A549 (cell line): ENCODE data around the gene FOXF2. TPM values are rescaled to one million over a fixed set of nuclear protein-coding genes. Genes with fewer than 3 reads are reported as not detected.
A peak's percentile ranks its signal among the peaks of the same experiment; 100 is the strongest.

Experiments used
- ATAC-seq, 2 experiments: fragments of 200-7000 bp in 1 of 2; fragments of >200 bp in 1 of 2; cut with Nextera tagmentation in 1 of 2; cut with Tn5 transposase in 1 of 2; 3 replicates each; pipeline versions ENCODE4 v1.8.0 to v1.9.1; 2018 to 2020; ENCODE audit warnings: mild to moderate bottlenecking in 1 of 2, moderate library complexity in 1 of 2
- CTCF ChIA-PET: fragments of 300-600 bp; sonication (Branson Sonifier 250); formaldehyde crosslinking; extraction: SDS; loops from one replicate; lab custom pipeline; 2021; ENCODE audit warnings: antibody characterized with exemption, inconsistent platforms; lab: Yijun Ruan, JAX
- POLR2A ChIA-PET: fragments of 350-600 bp; formaldehyde crosslinking; extraction: SDS; loops from one replicate; lab custom pipeline; 2021; ENCODE audit warnings: antibody characterized with exemption, inconsistent platforms; lab: Yijun Ruan, JAX
- DNase-seq, 2 experiments: peaks; one replicate each; pipeline versions ENCODE4 v3.0.0 to v3.0.0-alpha.2; 2011 to 2016; ENCODE audit warnings: low read depth in 1 of 2, low spot score in 1 of 2
- FAIRE-seq: peaks from 2 replicates; lab custom pipeline; 2011; peaks lifted over from hg19 to GRCh38; lab: Jason Lieb, UNC
- H3K27ac ChIP-seq, 2 experiments: fragments of >200 bp; sonication (Bioruptor Twin); formaldehyde crosslinking; 3 replicates each; pipeline ENCODE4 v1.5.1; 2016 to 2017
- H3K4me1 ChIP-seq: fragments of >200 bp; sonication (Bioruptor Twin); formaldehyde crosslinking; 3 replicates; pipeline ENCODE4 v1.6.1; 2016
- H3K4me2 ChIP-seq: fragments of >200 bp; sonication (Bioruptor Twin); formaldehyde crosslinking; 3 replicates; pipeline ENCODE4 v1.6.1; 2016
- H3K4me3 ChIP-seq: fragments of >200 bp; sonication (Bioruptor Twin); formaldehyde crosslinking; 3 replicates; pipeline ENCODE4 v1.5.1; 2016
- H3K9me3 ChIP-seq: fragments of >200 bp; sonication (Bioruptor Twin); formaldehyde crosslinking; 3 replicates; pipeline ENCODE4 v1.6.1; 2016
- BHLHE40 ChIP-seq: IDR thresholded peaks from 2 replicates; pipeline ENCODE4 v1.6.1; 2012; ENCODE audit warnings: low read depth, low read length, inconsistent platforms
- CBX2 ChIP-seq: fragments of 200-600 bp; sonication (generic); IDR thresholded peaks from 2 replicates; pipeline ENCODE4 v1.6.1; 2016; ENCODE audit warnings: low read depth, mild to moderate bottlenecking, borderline replicate concordance
- EP300 ChIP-seq, 2 experiments: fragments of >200 bp; sonication (Bioruptor Twin); formaldehyde crosslinking; IDR thresholded peaks; 2 replicates in 1 of 2; 3 replicates in 1 of 2; pipeline ENCODE4 v1.6.1; 2016 to 2017
- FOSB ChIP-seq: fragments of 250-450 bp; sonication (Bioruptor Pico); IDR thresholded peaks from 2 replicates; pipeline ENCODE4 v1.5.0; 2020; ENCODE audit warnings: mild to moderate bottlenecking, moderate library complexity
- FOSL2 ChIP-seq, 2 experiments: fragments of 450-650 bp in 1 of 2; fragments of >200 bp in 1 of 2; sonication (Bioruptor Twin) in 1 of 2; formaldehyde crosslinking; IDR thresholded peaks; 2 replicates each; pipeline versions ENCODE4 v1.5.0 to v1.6.1; 2016 to 2020; ENCODE audit warnings: mild to moderate bottlenecking in 1 of 2, moderate library complexity in 1 of 2
- FOXS1 ChIP-seq: fragments of 250-450 bp; sonication (Bioruptor Pico); IDR thresholded peaks from 2 replicates; pipeline ENCODE4 v1.5.0; 2020; ENCODE audit warnings: mild to moderate bottlenecking, moderate library complexity
- HDAC2 ChIP-seq: fragments of 200-600 bp; sonication (generic); IDR thresholded peaks from 2 replicates; pipeline ENCODE4 v1.6.1; 2016
- HEYL ChIP-seq: fragments of 250-450 bp; sonication (Bioruptor Pico); IDR thresholded peaks from 2 replicates; pipeline ENCODE4 v1.8.0; 2021; ENCODE audit warnings: mild to moderate bottlenecking, moderate library complexity
- KDM5A ChIP-seq: fragments of 200-600 bp; sonication (generic); IDR thresholded peaks from 2 replicates; pipeline ENCODE4 v1.6.1; 2016; ENCODE audit warnings: antibody characterized with exemption, mild to moderate bottlenecking
- NFE2L2 ChIP-seq: fragments of 150-350 bp; conservative IDR thresholded peaks from 2 replicates; pipeline ENCODE4 v1.6.1; 2014; ENCODE audit warnings: low read length
- NPAS2 ChIP-seq: fragments of 250-450 bp; sonication (Bioruptor Pico); IDR thresholded peaks from 2 replicates; pipeline ENCODE4 v1.8.0; 2022; ENCODE audit warnings: mild to moderate bottlenecking, moderate library complexity, borderline replicate concordance
- ZC3H11A ChIP-seq: fragments of 450-650 bp; IDR thresholded peaks from 2 replicates; pipeline ENCODE4 v1.6.1; 2014; ENCODE audit warnings: antibody characterized with exemption, mild to moderate bottlenecking
- ZFP36 ChIP-seq: fragments of 450-650 bp; IDR thresholded peaks from 2 replicates; pipeline ENCODE4 v1.6.1; 2014; ENCODE audit warnings: borderline replicate concordance; ENCODE audit not compliant: partially characterized antibody
- WGBS: methylation state at CpG from one replicate; pipeline ENCODE4 v1.1.6; 2017; ENCODE audit errors: missing lambda C conversion rate; 5-methylcytosine and 5-hydroxymethylcytosine counted together
- polyA plus RNA-seq, 4 experiments: library from polyadenylated mRNA; depleted of rRNA in 3 of 4; stranded (reverse); fragments of >200 nt; fragmentation: RNase III in 1 of 4; extraction: RNeasy Plus Mini Kit Qiagen cat#74134 plus additional on column Dnase treatment in 1 of 4; gene quantifications; 2 replicates in 3 of 4; 3 replicates in 1 of 4; pipeline ENCODE4 v1.2.3, GENCODE V29; 2011 to 2017
- TF ChIP-seq, protein P1 (sequence below): fragments of 150-350 bp; IDR thresholded peaks from 2 replicates; pipeline ENCODE4 v1.6.1; 2014; ENCODE audit warnings: low read depth, mild to moderate bottlenecking, low read length
- TF ChIP-seq, protein P2 (sequence below): IDR thresholded peaks from 2 replicates; pipeline ENCODE4 v1.6.1; 2012
- TF ChIP-seq, protein P3 (sequence below): IDR thresholded peaks from 2 replicates; pipeline ENCODE4 v1.6.1; 2012; ENCODE audit warnings: low read depth, borderline replicate concordance
- TF ChIP-seq, protein P4 (sequence below): fragments of 450-650 bp; IDR thresholded peaks from 2 replicates; pipeline ENCODE4 v1.6.1; 2014; ENCODE audit warnings: antibody characterized with exemption
- TF ChIP-seq, protein P5 (sequence below): fragments of 250-450 bp; sonication (Bioruptor Pico); IDR thresholded peaks from 2 replicates; pipeline ENCODE4 v1.5.0; 2020; ENCODE audit warnings: low read depth, mild to moderate bottlenecking, moderate library complexity
- TF ChIP-seq, protein P6 (sequence below): fragments of 200-600 bp; sonication (generic); IDR thresholded peaks from 2 replicates; pipeline ENCODE4 v1.6.1; 2016; ENCODE audit warnings: antibody characterized with exemption, mild to moderate bottlenecking, moderate library complexity
- TF ChIP-seq, protein P7 (sequence below): fragments of >200 bp; sonication (Bioruptor Twin); formaldehyde crosslinking; IDR thresholded peaks from 3 replicates; pipeline ENCODE4 v1.5.1; 2016

Gene FOXF2
- polyA plus RNA-seq, 2 of the 4 experiments (the other 2 are of a cell fraction), result 6.6 to 12.3 TPM

DNA sequence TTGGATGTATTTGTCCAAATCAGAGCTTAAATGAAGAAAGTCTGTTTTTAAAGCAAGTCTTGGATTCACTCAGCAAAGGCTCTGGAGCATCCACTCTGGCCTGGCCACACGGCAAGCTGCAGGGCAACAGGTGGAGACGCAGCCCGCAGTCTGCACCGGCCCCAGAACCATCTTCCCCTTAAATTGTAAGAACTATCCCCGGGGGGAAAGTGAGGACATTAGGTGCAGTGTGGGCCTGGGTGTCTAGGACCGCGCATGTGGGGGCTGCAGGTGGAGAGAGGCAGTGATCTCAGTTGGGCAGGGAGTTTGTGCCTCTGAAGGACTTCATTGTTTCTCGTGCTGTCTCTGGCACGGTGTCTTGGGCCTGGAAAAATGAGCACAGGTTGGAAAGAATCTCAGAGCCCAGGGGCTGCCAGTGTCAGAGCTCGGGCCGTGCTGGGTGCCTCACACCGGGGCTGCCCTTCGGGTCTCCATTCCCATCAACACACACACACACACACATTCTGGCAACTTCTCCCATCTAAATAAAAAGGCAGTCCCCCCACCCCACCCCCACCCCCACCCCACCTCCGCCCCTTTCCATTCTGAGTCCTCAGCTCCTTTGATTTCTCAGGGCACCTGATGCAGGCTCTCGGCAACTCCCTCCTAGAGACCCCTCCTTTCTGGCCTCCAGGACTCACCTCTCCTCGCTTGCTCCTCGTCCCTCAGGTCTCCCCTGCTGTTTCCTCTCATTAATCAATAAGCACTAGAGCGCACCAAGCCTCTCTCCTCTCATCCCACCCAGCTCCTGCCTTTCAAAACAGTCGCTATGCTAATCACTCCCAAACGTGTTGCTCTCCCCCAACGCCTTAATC is 48.4 kb downstream of the FOXF2 start:
- TF ChIP-seq HDAC2 (no peak), CBX2 (no peak), FOXS1 (CRISPR knock-in tag) (no peak), FOSB (CRISPR knock-in tag) (no peak), BHLHE40 (no peak), ZFP36 (no peak), ZC3H11A (no peak), KDM5A (no peak), HEYL (CRISPR knock-in tag) (no peak), EP300 (IDR thresholded peaks at IDR 0.05) (no peak), NPAS2 (CRISPR knock-in tag) (no peak), NFE2L2 (no peak), FOSL2 (IDR thresholded peaks at IDR 0.05) (no peak), FOSL2 (CRISPR knock-in tag; IDR thresholded peaks at IDR 0.05) (no peak)
- TF ChIP-seq, protein P1, sequence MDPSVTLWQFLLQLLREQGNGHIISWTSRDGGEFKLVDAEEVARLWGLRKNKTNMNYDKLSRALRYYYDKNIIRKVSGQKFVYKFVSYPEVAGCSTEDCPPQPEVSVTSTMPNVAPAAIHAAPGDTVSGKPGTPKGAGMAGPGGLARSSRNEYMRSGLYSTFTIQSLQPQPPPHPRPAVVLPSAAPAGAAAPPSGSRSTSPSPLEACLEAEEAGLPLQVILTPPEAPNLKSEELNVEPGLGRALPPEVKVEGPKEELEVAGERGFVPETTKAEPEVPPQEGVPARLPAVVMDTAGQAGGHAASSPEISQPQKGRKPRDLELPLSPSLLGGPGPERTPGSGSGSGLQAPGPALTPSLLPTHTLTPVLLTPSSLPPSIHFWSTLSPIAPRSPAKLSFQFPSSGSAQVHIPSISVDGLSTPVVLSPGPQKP, result no peak
- TF ChIP-seq, protein P2, sequence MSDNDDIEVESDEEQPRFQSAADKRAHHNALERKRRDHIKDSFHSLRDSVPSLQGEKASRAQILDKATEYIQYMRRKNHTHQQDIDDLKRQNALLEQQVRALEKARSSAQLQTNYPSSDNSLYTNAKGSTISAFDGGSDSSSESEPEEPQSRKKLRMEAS, result no peak
- TF ChIP-seq, protein P3, sequence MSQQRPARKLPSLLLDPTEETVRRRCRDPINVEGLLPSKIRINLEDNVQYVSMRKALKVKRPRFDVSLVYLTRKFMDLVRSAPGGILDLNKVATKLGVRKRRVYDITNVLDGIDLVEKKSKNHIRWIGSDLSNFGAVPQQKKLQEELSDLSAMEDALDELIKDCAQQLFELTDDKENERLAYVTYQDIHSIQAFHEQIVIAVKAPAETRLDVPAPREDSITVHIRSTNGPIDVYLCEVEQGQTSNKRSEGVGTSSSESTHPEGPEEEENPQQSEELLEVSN, result no peak
- TF ChIP-seq, protein P4, sequence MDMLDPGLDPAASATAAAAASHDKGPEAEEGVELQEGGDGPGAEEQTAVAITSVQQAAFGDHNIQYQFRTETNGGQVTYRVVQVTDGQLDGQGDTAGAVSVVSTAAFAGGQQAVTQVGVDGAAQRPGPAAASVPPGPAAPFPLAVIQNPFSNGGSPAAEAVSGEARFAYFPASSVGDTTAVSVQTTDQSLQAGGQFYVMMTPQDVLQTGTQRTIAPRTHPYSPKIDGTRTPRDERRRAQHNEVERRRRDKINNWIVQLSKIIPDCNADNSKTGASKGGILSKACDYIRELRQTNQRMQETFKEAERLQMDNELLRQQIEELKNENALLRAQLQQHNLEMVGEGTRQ, result no peak
- TF ChIP-seq, protein P5, sequence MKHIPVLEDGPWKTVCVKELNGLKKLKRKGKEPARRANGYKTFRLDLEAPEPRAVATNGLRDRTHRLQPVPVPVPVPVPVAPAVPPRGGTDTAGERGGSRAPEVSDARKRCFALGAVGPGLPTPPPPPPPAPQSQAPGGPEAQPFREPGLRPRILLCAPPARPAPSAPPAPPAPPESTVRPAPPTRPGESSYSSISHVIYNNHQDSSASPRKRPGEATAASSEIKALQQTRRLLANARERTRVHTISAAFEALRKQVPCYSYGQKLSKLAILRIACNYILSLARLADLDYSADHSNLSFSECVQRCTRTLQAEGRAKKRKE (CRISPR knock-in tag), result no peak
- TF ChIP-seq, protein P6, sequence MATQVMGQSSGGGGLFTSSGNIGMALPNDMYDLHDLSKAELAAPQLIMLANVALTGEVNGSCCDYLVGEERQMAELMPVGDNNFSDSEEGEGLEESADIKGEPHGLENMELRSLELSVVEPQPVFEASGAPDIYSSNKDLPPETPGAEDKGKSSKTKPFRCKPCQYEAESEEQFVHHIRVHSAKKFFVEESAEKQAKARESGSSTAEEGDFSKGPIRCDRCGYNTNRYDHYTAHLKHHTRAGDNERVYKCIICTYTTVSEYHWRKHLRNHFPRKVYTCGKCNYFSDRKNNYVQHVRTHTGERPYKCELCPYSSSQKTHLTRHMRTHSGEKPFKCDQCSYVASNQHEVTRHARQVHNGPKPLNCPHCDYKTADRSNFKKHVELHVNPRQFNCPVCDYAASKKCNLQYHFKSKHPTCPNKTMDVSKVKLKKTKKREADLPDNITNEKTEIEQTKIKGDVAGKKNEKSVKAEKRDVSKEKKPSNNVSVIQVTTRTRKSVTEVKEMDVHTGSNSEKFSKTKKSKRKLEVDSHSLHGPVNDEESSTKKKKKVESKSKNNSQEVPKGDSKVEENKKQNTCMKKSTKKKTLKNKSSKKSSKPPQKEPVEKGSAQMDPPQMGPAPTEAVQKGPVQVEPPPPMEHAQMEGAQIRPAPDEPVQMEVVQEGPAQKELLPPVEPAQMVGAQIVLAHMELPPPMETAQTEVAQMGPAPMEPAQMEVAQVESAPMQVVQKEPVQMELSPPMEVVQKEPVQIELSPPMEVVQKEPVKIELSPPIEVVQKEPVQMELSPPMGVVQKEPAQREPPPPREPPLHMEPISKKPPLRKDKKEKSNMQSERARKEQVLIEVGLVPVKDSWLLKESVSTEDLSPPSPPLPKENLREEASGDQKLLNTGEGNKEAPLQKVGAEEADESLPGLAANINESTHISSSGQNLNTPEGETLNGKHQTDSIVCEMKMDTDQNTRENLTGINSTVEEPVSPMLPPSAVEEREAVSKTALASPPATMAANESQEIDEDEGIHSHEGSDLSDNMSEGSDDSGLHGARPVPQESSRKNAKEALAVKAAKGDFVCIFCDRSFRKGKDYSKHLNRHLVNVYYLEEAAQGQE, result no peak
- TF ChIP-seq, protein P7, sequence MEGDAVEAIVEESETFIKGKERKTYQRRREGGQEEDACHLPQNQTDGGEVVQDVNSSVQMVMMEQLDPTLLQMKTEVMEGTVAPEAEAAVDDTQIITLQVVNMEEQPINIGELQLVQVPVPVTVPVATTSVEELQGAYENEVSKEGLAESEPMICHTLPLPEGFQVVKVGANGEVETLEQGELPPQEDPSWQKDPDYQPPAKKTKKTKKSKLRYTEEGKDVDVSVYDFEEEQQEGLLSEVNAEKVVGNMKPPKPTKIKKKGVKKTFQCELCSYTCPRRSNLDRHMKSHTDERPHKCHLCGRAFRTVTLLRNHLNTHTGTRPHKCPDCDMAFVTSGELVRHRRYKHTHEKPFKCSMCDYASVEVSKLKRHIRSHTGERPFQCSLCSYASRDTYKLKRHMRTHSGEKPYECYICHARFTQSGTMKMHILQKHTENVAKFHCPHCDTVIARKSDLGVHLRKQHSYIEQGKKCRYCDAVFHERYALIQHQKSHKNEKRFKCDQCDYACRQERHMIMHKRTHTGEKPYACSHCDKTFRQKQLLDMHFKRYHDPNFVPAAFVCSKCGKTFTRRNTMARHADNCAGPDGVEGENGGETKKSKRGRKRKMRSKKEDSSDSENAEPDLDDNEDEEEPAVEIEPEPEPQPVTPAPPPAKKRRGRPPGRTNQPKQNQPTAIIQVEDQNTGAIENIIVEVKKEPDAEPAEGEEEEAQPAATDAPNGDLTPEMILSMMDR, result no peak
- 63% methylated on average over 13 of the region's 21 CpGs for whole genome bisulfite sequencing
- H3K4me1 ChIP-seq, result peaks cover 5% of the 10 kb centered on the region; the same call in 2 of the 3 replicates

More for the DNA sequence above, 48.4 kb downstream of the FOXF2 start:
- no peak for FAIRE-seq
- no peak; a peak in 1 of 6 replicates for ATAC-seq
- Histone ChIP-seq H3K27ac (peak overlapping the region in 1 of 2 experiments; percentile 47; a peak in 3 of 6 replicates), H3K4me2 (no peak overlapping the region), H3K4me3 (no peak overlapping the region), H3K9me3 (no peaks in the 10 kb centered on the region)
- ChIA-PET POLR2A (no interaction called here), CTCF (interaction anchor here (0.7 to 3.6 kb wide), 6 partner anchors 14 to 845 kb away, joined by 3 to 29 read pairs (median 5); no protein-coding TSS in a partner anchor)
- no peak for DNase-seq
